CD4-positive, alpha-beta T cell (primary cell): ENCODE results near the gene GAS2L1. TPM values are rescaled to one million over a fixed set of nuclear protein-coding genes. Genes with fewer than 3 reads are reported as not detected.

Experiments
- ATAC-seq: fragments of 200-7000 bp; cut with Tn5 transposase; one replicate; pipeline ENCODE4 v1.10.0; 2022; ENCODE audit warnings: mild to moderate bottlenecking; ENCODE audit not compliant: poor library complexity
- CTCF ChIA-PET: fragments of 350-600 bp; sonication (Branson Sonifier 250); formaldehyde crosslinking; loops from one replicate; lab custom pipeline; 2021; ENCODE audit warnings: antibody characterized with exemption, inconsistent platforms; lab: Charles Lee
- POLR2A ChIA-PET: fragments of 350-600 bp; sonication (Branson Sonifier 250); formaldehyde crosslinking; loops from one replicate; lab custom pipeline; 2021; ENCODE audit warnings: antibody characterized with exemption, inconsistent platforms; lab: Charles Lee
- DNase-seq, 14 experiments: peaks; one replicate each; pipeline ENCODE4 v3.0.0-alpha.2; 2013 to 2020; ENCODE audit warnings: mixed read lengths in 2 of 14
- H3K27ac ChIP-seq, 2 donors: one replicate each; pipeline versions ENCODE4 v1.5.1 to v1.7.0; 2013; ENCODE audit warnings: low read length in 2 of 2, low read depth in 1 of 2, mild to moderate bottlenecking in 1 of 2
- H3K27me3 ChIP-seq, 2 experiments: 1 replicate in 1 of 2; 2 replicates in 1 of 2; pipeline versions ENCODE4 v1.6.1 to v1.7.0; 2013; ENCODE audit warnings: low read length in 2 of 2, control low read depth in 1 of 2, mild to moderate bottlenecking in 1 of 2, moderate library complexity in 1 of 2; ENCODE audit not compliant: insufficient read depth in 2 of 2, control insufficient read depth in 1 of 2
- H3K36me3 ChIP-seq: one replicate; pipeline ENCODE4 v1.6.1; 2013; ENCODE audit warnings: low read length, control low read depth; ENCODE audit not compliant: insufficient read depth
- H3K4me1 ChIP-seq: one replicate; pipeline ENCODE4 v1.6.1; 2013; ENCODE audit warnings: low read length, control low read depth; ENCODE audit not compliant: insufficient read depth
- H3K4me3 ChIP-seq: one replicate; pipeline ENCODE4 v1.5.1; 2013; ENCODE audit warnings: mild to moderate bottlenecking, low read length, moderate library complexity
- H3K9me3 ChIP-seq, 2 experiments: 1 replicate in 1 of 2; 2 replicates in 1 of 2; pipeline versions ENCODE4 v1.6.1 to v1.7.0; 2013; ENCODE audit warnings: low read length in 2 of 2, mild to moderate bottlenecking in 2 of 2, control low read depth in 1 of 2, moderate library complexity in 1 of 2; ENCODE audit not compliant: control insufficient read depth in 1 of 2, insufficient read depth in 1 of 2
- H3K27ac Mint-ChIP-seq: one replicate; pipeline ENCODE4 v1.8.0; 2020; ENCODE audit warnings: mixed read lengths
- H3K27me3 Mint-ChIP-seq: one replicate; pipeline ENCODE4 v1.8.0; 2021; ENCODE audit warnings: mixed read lengths
- H3K36me3 Mint-ChIP-seq: one replicate; pipeline ENCODE4 v1.8.0; 2021; ENCODE audit warnings: low read depth, mixed read lengths
- H3K4me1 Mint-ChIP-seq: one replicate; pipeline ENCODE4 v1.8.0; 2021; ENCODE audit warnings: low read depth, mixed read lengths
- H3K4me3 Mint-ChIP-seq: one replicate; pipeline ENCODE4 v1.8.0; 2020; ENCODE audit warnings: mild to moderate bottlenecking, mixed read lengths
- H3K9me3 Mint-ChIP-seq: one replicate; pipeline ENCODE4 v1.8.0; 2020; ENCODE audit warnings: mixed read lengths
- intact Hi-C, 2 experiments: fragments of 100-400 bp; cut with DNase I in 1 of 2; cut with micrococcal nuclease in 1 of 2; formaldehyde crosslinking; loops; one replicate each; pipeline versions ENCODE4 v1.15.1 to v1.9.0; 2023 to 2025; cut with DNase I, micrococcal nuclease
- total RNA-seq, 174 experiments: library from RNA in 2 of 174; stranded (reverse) in 2 of 174; gene quantifications; one replicate each; pipeline ENCODE4 v1.2.3 and lab custom pipeline; 2021 to 2026
- TF ChIP-seq, protein P1 (sequence below): fragments of 200-600 bp; IDR thresholded peaks from one replicate; pipeline ENCODE4 v1.8.0; 2022; ENCODE audit warnings: antibody characterized with exemption, mild to moderate bottlenecking

The GAS2L1 gene
- total RNA-seq, 2 experiments from 2014 or later = 0.28 to 0.77 TPM

DNA sequence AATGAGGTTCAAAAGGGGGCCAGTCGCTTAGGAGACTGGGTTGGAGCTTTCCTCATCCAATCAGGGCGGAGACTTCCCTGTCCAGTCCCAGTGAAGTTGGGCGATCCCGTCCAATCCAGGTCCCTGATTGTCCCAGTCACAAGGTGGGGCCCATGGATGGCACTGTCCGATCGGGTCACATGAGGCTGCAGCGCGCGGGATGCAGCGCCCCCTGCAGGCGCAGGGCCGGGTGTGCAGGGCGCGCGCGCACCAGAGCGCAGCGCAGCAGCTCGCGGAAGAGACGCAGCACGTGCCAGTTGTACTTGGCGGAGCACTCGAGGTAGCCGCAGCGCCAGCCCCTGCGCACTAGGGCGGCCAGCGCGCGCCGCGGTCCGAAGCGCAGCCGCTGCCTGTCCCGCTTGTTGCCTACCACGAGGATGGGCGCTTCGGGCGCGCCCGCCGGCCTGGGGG, 6.7 kb downstream of the GAS2L1 start:
- Mint-ChIP-seq H3K4me3 (peak overlapping the region; percentile 30), H3K27ac (no peak overlapping the region), H3K36me3 (no peaks in the 10 kb centered on the region), H3K9me3 (no peaks in the 10 kb centered on the region), H3K4me1 (peaks cover 19% of the 10 kb centered on the region), H3K27me3 (peaks cover 48% of the 10 kb centered on the region)
- intact Hi-C loops = no loop called here
- no peak overlapping the region for H3K27ac ChIP-seq
- peaks cover 37 to 52% of the 10 kb centered on the region in 2 experiments for H3K27me3 ChIP-seq
- CTCF ChIA-PET = interaction anchor here (0.6 kb wide), 1 partner anchor 565 kb away, joined by 3 read pairs; no protein-coding TSS in a partner anchor
- DNase-seq (peak in 2 of 14 experiments; percentile 64 to 66), ATAC-seq (peak; percentile 38)
- H3K36me3 ChIP-seq = no peaks in the 10 kb centered on the region
- peaks cover 48% of the 10 kb centered on the region for H3K4me1 ChIP-seq
- H3K9me3 ChIP-seq = peaks cover 0 to 13% of the 10 kb centered on the region in 2 experiments
- no peak overlapping the region for H3K4me3 ChIP-seq
- POLR2A ChIA-PET = no interaction called here
- TF ChIP-seq, protein P1, sequence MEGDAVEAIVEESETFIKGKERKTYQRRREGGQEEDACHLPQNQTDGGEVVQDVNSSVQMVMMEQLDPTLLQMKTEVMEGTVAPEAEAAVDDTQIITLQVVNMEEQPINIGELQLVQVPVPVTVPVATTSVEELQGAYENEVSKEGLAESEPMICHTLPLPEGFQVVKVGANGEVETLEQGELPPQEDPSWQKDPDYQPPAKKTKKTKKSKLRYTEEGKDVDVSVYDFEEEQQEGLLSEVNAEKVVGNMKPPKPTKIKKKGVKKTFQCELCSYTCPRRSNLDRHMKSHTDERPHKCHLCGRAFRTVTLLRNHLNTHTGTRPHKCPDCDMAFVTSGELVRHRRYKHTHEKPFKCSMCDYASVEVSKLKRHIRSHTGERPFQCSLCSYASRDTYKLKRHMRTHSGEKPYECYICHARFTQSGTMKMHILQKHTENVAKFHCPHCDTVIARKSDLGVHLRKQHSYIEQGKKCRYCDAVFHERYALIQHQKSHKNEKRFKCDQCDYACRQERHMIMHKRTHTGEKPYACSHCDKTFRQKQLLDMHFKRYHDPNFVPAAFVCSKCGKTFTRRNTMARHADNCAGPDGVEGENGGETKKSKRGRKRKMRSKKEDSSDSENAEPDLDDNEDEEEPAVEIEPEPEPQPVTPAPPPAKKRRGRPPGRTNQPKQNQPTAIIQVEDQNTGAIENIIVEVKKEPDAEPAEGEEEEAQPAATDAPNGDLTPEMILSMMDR = no peak

GRCh38 chr22:29313576-29314466, 7.4 kb downstream of the GAS2L1 start:
- intact Hi-C loops = no loop called here
- H3K36me3 Mint-ChIP-seq = no peaks in the 10 kb centered on the region
- CTCF ChIA-PET = interaction anchor here (0.6 kb wide), 1 partner anchor 564 kb away, joined by 3 read pairs; no protein-coding TSS in a partner anchor

GRCh38 chr22:29314537-29315285, 8.3 kb downstream of the GAS2L1 start:
- peaks cover 48% of the 10 kb centered on the region for H3K27me3 Mint-ChIP-seq
- H3K4me1 Mint-ChIP-seq = peaks cover 19% of the 10 kb centered on the region
- no peak overlapping the region for H3K27ac ChIP-seq
- intact Hi-C loops = no loop called here
- H3K4me3 ChIP-seq = no peak overlapping the region
- H3K4me3 Mint-ChIP-seq = peak overlapping the region; percentile 72
- H3K36me3 ChIP-seq = no peaks in the 10 kb centered on the region
- H3K4me1 ChIP-seq = peaks cover 34% of the 10 kb centered on the region
- TF ChIP-seq, protein P1 = no peak
- ATAC-seq = no peak
- peaks cover 37 to 52% of the 10 kb centered on the region in 2 experiments for H3K27me3 ChIP-seq
- H3K9me3 ChIP-seq = peaks cover 0 to 9% of the 10 kb centered on the region in 2 experiments
- DNase-seq = no peak
- H3K27ac Mint-ChIP-seq = no peak overlapping the region
- no peaks in the 10 kb centered on the region for H3K9me3 Mint-ChIP-seq
- ChIA-PET POLR2A (no interaction called here), CTCF (no interaction called here)
- H3K36me3 Mint-ChIP-seq = no peaks in the 10 kb centered on the region

More at GRCh38 chr22:29313576-29314466, 7.4 kb downstream of the GAS2L1 start:
- ATAC-seq (no peak), DNase-seq (peak in 1 of 14 experiments; percentile 22)
- Histone ChIP-seq H3K27ac (no peak overlapping the region), H3K4me1 (peaks cover 42% of the 10 kb centered on the region), H3K36me3 (no peaks in the 10 kb centered on the region), H3K4me3 (no peak overlapping the region), H3K27me3 (peaks cover 37 to 52% of the 10 kb centered on the region in 2 experiments), H3K9me3 (peaks cover 0 to 11% of the 10 kb centered on the region in 2 experiments)
- peaks cover 19% of the 10 kb centered on the region for H3K4me1 Mint-ChIP-seq
- TF ChIP-seq, protein P1 = no peak
- H3K9me3 Mint-ChIP-seq = no peaks in the 10 kb centered on the region
- POLR2A ChIA-PET = no interaction called here
- H3K4me3 Mint-ChIP-seq = peak overlapping the region; percentile 72
- peaks cover 48% of the 10 kb centered on the region for H3K27me3 Mint-ChIP-seq
- no peak overlapping the region for H3K27ac Mint-ChIP-seq
